Left kidney (tissue), 8 donors: ENCODE data around the gene EHMT2. TPM values are rescaled to one million over a fixed set of nuclear protein-coding genes. Genes with fewer than 3 reads are reported as not detected.
"Not testable (repeated sequence)": the region's sequence is repeated elsewhere in the genome, so short reads cannot be mapped to it uniquely, and the experiment has no call there.

Experiments
- DNase-seq: peaks from one replicate; pipeline ENCODE4 v3.0.0-alpha.2; 2013
- long read RNA-seq, 8 donors: transcript quantifications; one replicate each; lab custom pipeline, GENCODE V29; 2026
- polyA plus RNA-seq: library from polyadenylated mRNA; unstranded; fragments of 120-200 nt; gene quantifications from one replicate; pipeline ENCODE4 v1.2.1, GENCODE V29; 2013; ENCODE audit not compliant: insufficient read length

EHMT2 gene
- 84.3 TPM for polyA plus RNA-seq
- long read RNA-seq, donor 1, transcript EHMT2-203 (28 exons, 3,965 nt) = minor isoform, 6 of 52 reads
- long read RNA-seq, donor 1, transcript EHMT2-208 (4 exons, 1,454 nt) = major isoform, 14 of 52 reads
- long read RNA-seq, donor 1, partial matches to known transcripts = 32 of 52 reads
- long read RNA-seq, donor 1, other reads (novel, unspliced or antisense) = 0 of 52 reads
- long read RNA-seq, donor 2, transcript EHMT2-208 (4 exons, 1,454 nt) = major isoform, 7 of 17 reads
- long read RNA-seq, donor 2, partial matches to known transcripts = 10 of 17 reads
- long read RNA-seq, donor 2, other reads (novel, unspliced or antisense) = 0 of 17 reads
- long read RNA-seq, donor 3, partial matches to known transcripts = 22 of 28 reads
- long read RNA-seq, donor 3, other reads (novel, unspliced or antisense) = 0 of 28 reads
- long read RNA-seq, donor 4 = 0 reads
- long read RNA-seq, donor 5, transcript EHMT2-208 (4 exons, 1,454 nt) = major isoform, 5 of 23 reads
- long read RNA-seq, donor 5, partial matches to known transcripts = 13 of 23 reads
- long read RNA-seq, donor 5, other reads (novel, unspliced or antisense) = 0 of 23 reads
- long read RNA-seq, donor 6, full-length matches to known transcripts = 13 of 31 reads
- long read RNA-seq, donor 6, partial matches to known transcripts = 18 of 31 reads
- long read RNA-seq, donor 6, other reads (novel, unspliced or antisense) = 0 of 31 reads
- long read RNA-seq, donor 7, transcript EHMT2-208 (4 exons, 1,454 nt) = major isoform, 18 of 35 reads
- long read RNA-seq, donor 7, partial matches to known transcripts = 15 of 35 reads
- long read RNA-seq, donor 7, other reads (novel, unspliced or antisense) = 0 of 35 reads
- long read RNA-seq, donor 8, partial matches to known transcripts = 0 of 3 reads
- long read RNA-seq, donor 8, other reads (novel, unspliced or antisense) = 0 of 3 reads

GRCh38 chr6:31897612-31898382, at the start of gene EHMT2:
TSS of gene EHMT2 (minus strand) at chr6:31897698. CDS start at chr6:31897677, 21 bp downstream.
- peak; percentile 83 for DNase-seq

- DNase-seq = no peak
These were observed 49.7 kb upstream of the EHMT2 start for GRCh38 chr6:31947070-31947675.

- no peak for DNase-seq
These were observed 48.9 kb upstream of the EHMT2 start for GRCh38 chr6:31946370-31946885.

- peak; percentile 29 for DNase-seq
These were observed 48.2 kb upstream of the EHMT2 start, which contains the start of gene CFB for GRCh38 chr6:31945507-31946369. TSS of gene CFB (plus strand) at chr6:31946095. CDS start at chr6:31946222, 127 bp downstream.

- no peak for DNase-seq
These were observed 47.6 kb upstream of the EHMT2 start for GRCh38 chr6:31945154-31945506.

DNA sequence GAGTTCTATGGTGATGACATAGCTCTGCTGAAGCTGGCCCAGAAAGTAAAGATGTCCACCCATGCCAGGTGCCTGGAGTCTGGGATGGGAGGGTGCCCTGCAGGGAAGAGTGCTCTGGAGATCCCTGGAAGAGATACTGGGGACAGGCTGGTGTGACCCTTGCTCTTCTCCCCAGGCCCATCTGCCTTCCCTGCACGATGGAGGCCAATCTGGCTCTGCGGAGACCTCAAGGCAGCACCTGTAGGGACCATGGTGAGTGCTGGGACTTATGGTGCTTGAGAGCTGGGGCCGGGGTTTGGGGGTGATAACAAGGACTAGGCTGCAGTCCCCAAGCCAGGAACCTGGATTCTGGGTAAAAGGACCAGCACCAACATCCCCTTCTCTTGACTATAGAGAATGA, 46.2 kb upstream of the EHMT2 start:
- DNase-seq = no peak

GRCh38 chr6:31940256-31940664, 42.8 kb upstream of the EHMT2 start:
- no peak for DNase-seq

- no peak for DNase-seq
These were observed 38.3 kb upstream of the EHMT2 start for GRCh38 chr6:31935823-31936222.

- DNase-seq = no peak
These were observed 37.5 kb upstream of the EHMT2 start for GRCh38 chr6:31935021-31935420.

- no peak for DNase-seq
These were observed 36.0 kb upstream of the EHMT2 start for GRCh38 chr6:31933537-31933936.

DNA sequence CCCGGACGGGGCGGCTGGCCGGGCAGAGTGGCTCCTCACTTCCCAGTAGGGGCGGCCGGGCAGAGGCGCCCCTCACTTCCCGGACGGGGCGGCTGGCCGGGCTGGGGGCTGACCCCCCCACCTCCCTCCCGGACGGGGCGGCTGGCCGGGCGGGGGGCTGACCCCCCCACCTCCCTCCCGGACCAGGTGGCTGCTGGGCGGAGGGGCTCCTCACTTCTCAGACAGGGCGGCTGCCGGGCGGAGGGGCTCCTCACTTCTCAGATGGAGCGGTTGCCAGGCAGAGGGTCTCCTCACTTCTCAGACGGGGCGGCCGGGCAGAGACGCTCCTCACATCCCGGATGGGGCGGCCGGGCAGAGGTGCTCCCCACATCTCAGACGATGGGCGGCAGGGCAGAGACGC, 34.6 kb upstream of the EHMT2 start:
- DNase-seq = not testable (repeated sequence)

DNA sequence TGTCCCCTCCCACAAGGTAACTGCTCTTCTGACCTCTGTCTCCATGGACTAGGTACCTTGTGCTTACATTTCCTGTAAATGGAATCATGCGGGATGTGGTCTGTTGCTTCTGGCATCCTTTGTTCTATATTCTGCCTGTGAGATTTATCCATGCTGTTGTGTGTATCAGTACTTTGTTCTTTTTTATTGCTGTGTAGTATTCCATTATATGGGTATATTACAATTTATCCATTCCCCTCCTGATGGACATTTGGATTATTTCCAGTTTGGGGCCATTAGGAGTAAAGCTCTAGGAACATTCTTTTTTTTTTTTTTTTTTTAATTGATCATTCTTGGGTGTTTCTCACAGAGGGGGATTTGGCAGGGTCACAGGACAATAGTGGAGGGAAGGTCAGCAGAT, 33.5 kb upstream of the EHMT2 start:
- DNase-seq = no peak

- no peak for DNase-seq
These were observed 31.1 kb upstream of the EHMT2 start for GRCh38 chr6:31928672-31928939.

GRCh38 chr6:31927863-31928671, 30.6 kb upstream of the EHMT2 start:
- DNase-seq = no peak

GRCh38 chr6:31927242-31927862, 29.9 kb upstream of the EHMT2 start, which contains the start of gene C2:
TSS of gene C2 (plus strand) at chr6:31927717. CDS start at chr6:31927753, 36 bp downstream.
- no peak for DNase-seq

GRCh38 chr6:31922942-31923341, 25.4 kb upstream of the EHMT2 start:
- no peak for DNase-seq

DNA sequence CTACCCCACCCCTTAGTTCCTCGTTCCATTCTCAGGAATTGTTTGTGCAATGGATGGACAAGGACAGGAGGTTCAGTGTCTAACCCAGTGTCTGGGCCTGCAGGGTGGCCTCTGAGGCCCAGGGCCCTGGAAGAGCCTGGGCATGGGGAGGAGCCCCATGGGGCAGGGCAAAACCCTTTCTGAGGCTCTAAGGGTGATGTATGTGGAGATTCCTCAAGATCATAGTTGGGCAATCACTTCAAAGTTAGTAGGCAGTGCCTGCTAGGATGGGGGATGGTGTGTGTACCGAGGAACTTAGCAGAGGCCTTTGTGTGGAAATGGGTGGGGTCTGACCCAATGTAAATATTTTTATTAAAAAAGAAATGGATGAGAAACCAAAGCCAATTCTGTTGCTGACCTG, 23.3 kb upstream of the EHMT2 start:
- no peak for DNase-seq

DNA sequence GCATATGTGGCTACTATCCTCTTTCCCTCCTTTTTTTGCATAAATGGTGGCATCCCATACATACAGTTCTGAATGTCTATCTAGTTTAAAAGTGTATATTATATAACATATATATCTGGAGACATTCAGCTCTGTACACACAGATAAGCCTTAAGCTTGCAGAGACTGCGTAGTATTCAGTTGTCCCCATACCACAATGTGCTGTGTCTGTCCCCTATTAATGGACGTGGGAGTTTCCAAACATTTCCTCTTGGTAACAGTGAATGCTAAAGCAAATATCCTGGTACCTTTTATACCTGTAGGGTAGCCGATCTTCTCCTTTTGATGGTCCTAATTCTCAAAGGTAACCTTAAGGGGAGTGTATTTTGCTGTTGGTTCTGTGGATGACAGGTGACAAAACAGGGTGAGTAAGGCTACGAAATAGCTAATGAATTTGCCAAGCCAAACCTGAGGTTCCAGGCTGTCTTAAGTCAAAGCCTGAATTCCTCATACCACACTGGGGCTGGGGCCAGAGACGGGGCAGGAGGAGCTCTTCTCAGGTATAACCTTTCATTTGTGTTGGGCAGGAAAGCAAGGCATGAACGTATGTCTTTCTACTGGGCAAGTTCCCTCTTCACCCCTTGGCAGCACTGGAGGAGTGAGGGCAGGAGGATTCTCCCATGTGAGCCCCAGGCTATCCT, 22.3 kb upstream of the EHMT2 start:
- no peak for DNase-seq
